Measurements from ENCODE around the gene CNKSR3.

The CNKSR3 gene

DNA sequence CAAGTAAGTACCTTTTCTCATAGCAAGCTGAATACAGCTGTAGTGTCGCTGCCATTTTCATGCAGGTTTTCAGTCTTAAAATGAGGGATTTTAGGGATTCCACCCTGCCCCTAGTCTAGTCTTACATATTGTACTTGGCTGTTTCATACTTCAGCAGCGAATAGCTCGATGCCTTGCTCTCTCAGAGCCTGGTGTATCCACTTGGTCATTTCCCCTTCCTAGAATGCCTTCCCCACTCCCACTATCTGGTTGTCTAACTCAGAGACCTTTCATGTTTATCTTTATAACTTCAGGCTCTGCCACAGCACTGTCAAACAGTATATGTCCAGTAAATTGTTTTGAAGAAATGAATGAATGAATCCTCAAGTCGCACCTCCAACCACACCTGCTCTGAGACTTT, 132.8 kb downstream of the CNKSR3 start:
- DNase-seq: no peak

DNA sequence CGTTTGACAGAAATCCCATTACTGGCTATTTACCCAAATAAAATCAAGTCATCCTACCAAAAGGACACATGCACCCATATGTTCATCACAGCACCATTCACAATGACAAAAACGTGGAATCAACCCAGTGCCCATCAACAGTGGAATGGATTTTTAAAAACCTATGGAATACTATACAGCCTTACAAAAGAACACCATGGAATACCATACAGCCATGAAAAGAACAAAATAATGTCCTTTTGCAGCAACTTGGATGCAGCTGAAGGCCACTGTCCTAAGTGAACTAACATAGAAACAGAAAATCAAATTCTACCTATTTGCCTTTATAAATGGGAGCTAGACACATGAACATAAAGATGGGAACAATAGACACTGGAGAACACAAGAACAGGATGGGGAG, 136.5 kb downstream of the CNKSR3 start:
- no peak for DNase-seq

DNA sequence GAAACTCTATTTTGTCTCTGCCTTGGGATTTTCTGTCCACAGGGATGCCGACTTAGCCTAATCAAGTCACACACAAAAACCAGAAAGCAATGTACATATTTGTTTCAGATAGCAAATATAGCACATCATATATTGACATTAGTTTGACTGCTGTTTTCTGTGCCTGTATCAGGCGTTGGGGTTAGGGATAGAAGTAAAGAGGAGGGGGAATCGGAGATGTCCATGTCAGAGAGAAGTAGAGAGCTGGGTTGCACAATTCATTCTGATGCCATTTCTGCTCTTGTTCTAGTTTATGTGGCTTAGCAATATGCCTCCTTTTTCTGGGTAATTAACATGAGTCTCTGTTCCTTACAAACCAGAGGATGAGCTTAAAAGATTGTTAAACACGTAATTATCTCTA, 139.2 kb downstream of the CNKSR3 start:
- DNase-seq: no peak

DNA sequence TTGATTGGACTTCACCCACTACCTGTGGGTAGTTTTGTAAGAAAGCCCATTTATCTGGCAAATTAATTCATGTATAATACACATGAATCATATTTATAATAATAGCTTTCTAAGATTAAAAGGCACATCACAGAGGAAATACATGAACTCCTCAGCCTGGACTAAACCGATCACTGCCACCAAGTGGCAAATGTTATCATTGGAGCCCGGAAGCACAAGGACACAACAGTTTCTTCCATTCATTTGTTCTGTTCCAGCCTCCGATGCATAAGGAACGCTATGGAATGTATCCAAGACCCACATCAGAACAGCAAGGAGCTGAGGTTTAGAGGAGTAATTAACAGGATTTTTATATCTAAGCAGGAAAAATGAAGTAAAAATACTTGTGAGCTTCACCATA, 139.9 kb downstream of the CNKSR3 start:
- DNase-seq: no peak

- DNase-seq: no peak
Measured at GRCh38 chr6:154367839-154368695, 142.4 kb downstream of the CNKSR3 start.

GRCh38 chr6:154367336-154367735, 143.1 kb downstream of the CNKSR3 start:
- no peak for DNase-seq

DNA sequence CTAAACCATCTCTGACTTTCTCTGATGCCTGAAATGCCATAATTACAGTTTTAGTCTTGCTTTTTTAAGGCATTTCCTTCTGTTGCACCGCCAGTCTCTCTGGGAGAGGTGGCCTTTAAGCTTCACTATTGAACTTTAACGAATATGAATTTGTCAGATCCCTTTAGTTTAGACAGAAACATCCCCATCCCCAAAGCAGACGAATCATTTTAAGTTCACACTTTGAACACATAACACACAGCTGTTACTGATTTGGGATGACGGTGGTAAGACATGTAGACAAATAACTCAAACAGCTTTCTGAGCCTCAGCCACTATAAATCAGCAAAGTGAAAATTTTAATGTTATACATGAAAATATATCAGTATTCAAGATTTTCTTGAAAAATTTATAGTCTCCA, 146.7 kb downstream of the CNKSR3 start:
- no peak for DNase-seq

- no peak for DNase-seq
Measured at GRCh38 chr6:154361476-154361875, 149.0 kb downstream of the CNKSR3 start.

DNA sequence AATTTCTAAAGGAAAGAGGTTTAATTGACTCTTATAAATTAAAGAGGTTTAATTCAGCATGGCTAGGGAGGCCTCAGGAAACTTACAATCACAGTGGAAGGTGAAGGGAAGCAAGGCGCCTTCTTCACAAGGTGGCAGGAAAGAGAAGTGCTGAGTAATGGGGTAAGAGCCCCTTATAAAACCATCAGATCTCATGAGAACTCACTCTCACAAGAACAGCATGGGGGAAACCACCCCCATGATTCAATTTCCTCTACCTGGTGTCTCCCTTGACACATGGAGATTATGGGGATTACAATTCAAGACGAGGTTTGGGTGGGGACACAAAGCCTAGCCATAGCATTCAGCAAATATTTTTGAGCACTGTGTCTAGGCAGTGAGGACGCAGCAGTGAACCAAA, 150.0 kb downstream of the CNKSR3 start:
- no peak for DNase-seq

GRCh38 chr6:154359679-154360078, 150.8 kb downstream of the CNKSR3 start:
- no peak for DNase-seq

DNA sequence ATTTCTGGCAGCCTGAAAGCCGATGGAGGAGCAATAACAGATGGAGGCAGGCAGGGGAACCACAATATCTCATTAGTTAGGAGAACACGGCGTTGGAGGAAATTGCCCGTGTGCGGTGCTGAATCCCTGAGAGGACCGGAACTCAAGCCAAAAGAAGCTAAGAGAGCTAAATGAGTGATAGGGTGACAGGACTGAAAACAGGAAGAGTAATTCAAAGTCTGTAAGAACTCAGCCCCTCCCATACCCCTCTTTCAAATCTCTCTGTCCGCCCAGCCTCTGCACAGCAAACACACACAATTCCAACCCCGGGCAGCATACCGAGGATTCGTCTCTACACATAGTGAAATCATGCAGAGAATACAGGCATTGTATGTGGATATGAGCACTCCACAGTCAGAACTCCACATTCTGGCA, 151.3 kb downstream of the CNKSR3 start:
- no peak for DNase-seq

GRCh38 chr6:154358019-154358545, 152.4 kb downstream of the CNKSR3 start:
- DNase-seq: no peak

GRCh38 chr6:154356690-154357089, 153.8 kb downstream of the CNKSR3 start, which contains the start of gene IPCEF1:
Gene IPCEF1, minus strand, starts transcription at chr6:154356803. Its CDS starts 90,856 bp downstream, at chr6:154265947.
- DNase-seq: no peak

GRCh38 chr6:154356113-154356512, 154.4 kb downstream of the CNKSR3 start:
- DNase-seq: no peak

DNA sequence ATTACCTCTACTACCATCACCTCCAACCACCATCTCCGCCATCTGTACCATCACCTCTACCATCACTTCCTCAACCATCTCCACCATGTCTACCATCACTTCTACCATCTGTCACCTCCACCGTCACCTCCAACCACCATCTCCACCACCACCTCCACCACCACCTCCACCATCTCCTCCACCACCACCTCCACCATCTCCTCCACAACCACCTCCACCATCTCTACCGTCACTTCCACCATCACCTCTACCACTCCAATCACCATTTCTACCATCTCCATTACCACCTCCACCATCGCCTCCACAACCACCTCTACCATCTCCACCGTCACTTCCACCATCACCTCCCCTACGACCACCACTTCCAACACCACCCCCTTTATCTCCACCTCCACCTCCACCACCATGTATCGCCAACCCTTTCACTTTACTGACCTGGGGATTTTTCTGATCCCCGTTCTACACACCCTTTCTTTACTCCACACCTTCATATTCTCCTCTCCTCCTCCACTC, 156.2 kb downstream of the CNKSR3 start:
- no peak for DNase-seq

DNA sequence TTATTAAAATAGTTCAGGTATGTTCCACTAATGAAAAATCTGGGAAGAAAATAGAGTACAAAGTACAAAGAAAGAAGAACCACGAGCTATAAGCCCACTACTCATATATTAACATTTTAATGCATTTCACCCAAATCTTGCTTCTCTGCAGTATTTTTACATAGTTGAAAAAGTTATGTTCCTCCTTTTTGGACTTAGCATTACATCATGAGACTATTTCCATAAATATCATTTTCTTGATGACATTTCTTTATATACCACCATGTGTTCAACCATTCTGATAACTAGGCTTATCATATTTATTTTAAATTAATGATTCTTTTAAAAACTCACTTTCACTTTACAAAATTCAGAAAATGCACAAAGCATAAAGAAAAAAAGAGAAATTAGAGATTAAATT, 156.9 kb downstream of the CNKSR3 start:
- DNase-seq: no peak

- DNase-seq: no peak
Measured at GRCh38 chr6:154352898-154353585, 157.4 kb downstream of the CNKSR3 start.

DNA sequence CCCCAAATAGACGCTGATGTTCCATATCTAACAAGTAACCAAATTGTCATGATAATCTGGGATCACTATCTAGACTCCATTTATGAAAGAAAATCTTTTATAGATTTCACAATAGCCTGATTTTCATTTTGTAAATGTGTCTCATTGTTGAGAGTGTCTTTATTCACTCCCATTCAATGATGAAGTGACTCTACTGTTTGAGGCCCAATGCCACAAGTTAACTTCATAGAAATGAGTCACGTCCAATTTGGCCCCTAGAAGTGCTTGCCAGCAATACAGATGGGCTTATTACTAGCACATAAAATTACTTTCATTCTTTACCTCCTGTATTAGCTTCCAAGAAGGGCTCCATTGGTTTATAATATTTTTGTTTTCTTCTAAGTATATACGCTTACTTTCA, 160.2 kb downstream of the CNKSR3 start:
- DNase-seq: no peak

DNA sequence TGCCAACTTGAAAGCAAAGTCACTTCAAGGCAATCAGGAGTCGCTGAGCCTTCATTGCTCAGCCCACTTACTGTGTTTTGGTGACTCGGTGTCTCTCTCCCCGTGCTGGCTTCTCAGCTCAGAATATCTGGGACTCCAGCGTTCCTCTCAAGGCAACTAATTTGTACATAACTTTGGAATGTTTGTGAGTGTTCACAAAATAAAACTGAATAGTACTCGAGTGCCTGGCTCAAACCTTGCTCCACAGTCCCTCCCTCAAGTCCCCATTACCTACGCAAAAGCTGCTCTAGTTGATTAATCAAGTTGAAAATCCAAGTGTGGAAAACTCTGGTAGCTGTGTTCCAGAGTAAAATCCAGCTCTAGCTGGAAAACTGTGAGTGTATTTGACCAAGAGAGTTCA, 162.5 kb downstream of the CNKSR3 start:
- DNase-seq: no peak

DNA sequence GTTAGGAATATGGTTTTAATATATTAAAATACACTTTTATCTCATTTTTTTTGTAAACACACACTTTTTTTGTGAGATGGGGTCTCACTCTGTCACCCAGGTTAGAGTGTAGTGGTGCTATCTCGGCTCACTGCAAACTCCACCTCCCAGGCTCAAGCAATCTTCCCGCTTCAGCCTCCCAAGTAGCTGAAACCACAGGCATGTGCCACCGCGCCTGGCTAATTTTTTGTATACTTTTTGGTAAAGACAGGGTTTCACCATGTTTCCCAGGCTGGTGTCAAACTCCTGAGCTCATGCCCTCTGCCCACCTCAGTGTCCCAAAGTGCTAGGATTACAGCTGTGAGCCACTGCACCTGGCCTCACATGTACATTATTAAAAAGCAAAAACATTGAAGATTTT, 164.7 kb downstream of the CNKSR3 start:
- no peak for DNase-seq

DNA sequence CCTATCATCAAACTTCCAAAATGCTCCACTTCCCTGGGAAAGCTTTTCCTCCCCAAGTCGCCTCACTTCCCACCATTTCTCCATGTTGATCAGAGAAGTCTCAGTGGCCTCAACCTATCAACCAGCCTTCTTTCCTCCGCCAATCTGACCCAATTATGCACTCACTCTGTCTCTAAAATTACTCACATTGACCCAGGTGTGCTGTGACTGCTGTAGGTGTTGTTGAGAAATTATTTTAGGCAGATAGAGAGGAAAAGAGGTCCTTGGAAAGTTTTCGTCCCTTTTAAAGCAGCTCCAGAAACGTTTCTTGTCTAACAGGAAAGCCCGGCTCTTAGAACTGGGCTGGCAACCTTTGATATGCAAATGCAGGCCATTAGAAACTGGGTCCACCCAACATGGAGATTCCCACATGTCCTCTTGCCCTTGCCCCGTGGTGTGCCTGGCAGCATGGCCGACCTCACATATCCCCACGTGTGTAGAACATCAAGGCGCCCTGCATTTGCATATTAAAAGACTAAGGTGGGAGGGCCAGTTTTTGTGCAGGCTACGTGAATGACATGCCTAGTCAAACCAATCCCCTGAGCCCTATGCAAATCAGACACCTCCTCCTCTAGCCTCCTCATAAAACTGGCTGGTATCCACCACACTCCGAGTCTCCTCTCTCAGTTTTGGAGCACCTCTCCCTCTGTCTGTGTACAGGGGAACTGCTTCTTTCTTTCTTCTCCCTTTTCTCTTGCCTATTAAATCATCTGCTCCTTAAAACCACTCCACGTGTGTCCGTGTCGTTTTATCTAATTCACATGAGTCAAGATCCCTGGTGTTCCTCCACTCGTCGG, 166.8 kb downstream of the CNKSR3 start:
- DNase-seq: no peak

GRCh38 chr6:154341871-154342270, 168.6 kb downstream of the CNKSR3 start:
- DNase-seq: no peak

DNA sequence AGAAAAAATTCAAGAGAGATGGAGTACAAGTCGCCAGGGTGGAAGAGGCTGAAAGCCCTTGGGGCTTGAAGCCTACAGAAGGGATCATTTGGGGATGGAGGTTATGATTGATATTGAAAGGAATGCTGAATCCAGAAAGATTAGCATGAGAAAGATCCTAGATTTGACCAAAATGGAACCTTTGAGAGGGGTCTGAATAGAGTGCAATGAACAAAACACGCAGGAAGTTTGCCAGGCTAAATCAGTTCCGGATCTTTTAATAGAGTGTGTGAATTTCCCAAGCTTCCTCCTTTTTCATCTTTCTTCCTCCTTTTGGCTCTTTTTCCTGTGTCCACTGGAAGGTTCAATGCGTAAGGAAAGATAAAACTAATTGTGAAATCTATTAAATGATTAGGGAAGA, 169.1 kb downstream of the CNKSR3 start:
- DNase-seq: no peak
